Measurements from ENCODE around the gene FALEC. TPM values are rescaled to one million over a fixed set of nuclear protein-coding genes. Genes with fewer than 3 reads are reported as not detected.

The FALEC gene
- total RNA-seq, 1 donor from 2014 or later, result not detected

GRCh38 chr1:150552911-150553289 is 37.3 kb downstream of the FALEC start:
- Mint-ChIP-seq H3K9me3 (no peaks in the 10 kb centered on the region), H3K27me3 (peaks cover 3% of the 10 kb centered on the region), H3K27ac (no peak overlapping the region), H3K4me1 (peaks cover 24% of the 10 kb centered on the region), H3K4me3 (no peak overlapping the region), H3K36me3 (ENCODE audit: low read depth) (peaks cover 2% of the 10 kb centered on the region)
- intact Hi-C loops (cut with micrococcal nuclease), result loop anchor here (5.0 kb wide), 1 partner anchor 91 kb away; no protein-coding TSS in a partner anchor
- no peak for DNase-seq

GRCh38 chr1:150553392-150554085 is 38.0 kb downstream of the FALEC start:
- Mint-ChIP-seq H3K27me3 (peaks cover 3% of the 10 kb centered on the region), H3K4me1 (peaks cover 23% of the 10 kb centered on the region)
- DNase-seq, result no peak

GRCh38 chr1:150554086-150554452 is 38.5 kb downstream of the FALEC start:
- intact Hi-C loops (cut with micrococcal nuclease), result loop anchor here (5.0 kb wide), 1 partner anchor 92 kb away; no protein-coding TSS in a partner anchor
- no peak overlapping the region for H3K27ac Mint-ChIP-seq

More at GRCh38 chr1:150553392-150554085, 38.0 kb downstream of the FALEC start:
- Mint-ChIP-seq H3K9me3 (no peaks in the 10 kb centered on the region), H3K36me3 (ENCODE audit: low read depth) (peaks cover 2% of the 10 kb centered on the region), H3K27ac (no peak overlapping the region), H3K4me3 (no peak overlapping the region)
- intact Hi-C loops (cut with micrococcal nuclease), result loop anchor here (5.0 kb wide), 1 partner anchor 91 kb away; no protein-coding TSS in a partner anchor

GRCh38 chr1:150555198-150555970 is 39.8 kb downstream of the FALEC start:
- no peak for DNase-seq
- peaks cover 2% of the 10 kb centered on the region for H3K36me3 Mint-ChIP-seq (ENCODE audit: low read depth)
- H3K9me3 Mint-ChIP-seq, result no peaks in the 10 kb centered on the region
- H3K27me3 Mint-ChIP-seq, result no peaks in the 10 kb centered on the region
- intact Hi-C loops (cut with micrococcal nuclease), result no loop called here
- H3K4me1 Mint-ChIP-seq, result peaks cover 28% of the 10 kb centered on the region
- H3K4me3 Mint-ChIP-seq, result no peak overlapping the region
- H3K27ac Mint-ChIP-seq, result no peak overlapping the region

More at GRCh38 chr1:150554086-150554452, 38.5 kb downstream of the FALEC start:
- no peak overlapping the region for H3K4me3 Mint-ChIP-seq
- no peak for DNase-seq
- peaks cover 2% of the 10 kb centered on the region for H3K36me3 Mint-ChIP-seq (ENCODE audit: low read depth)
- no peaks in the 10 kb centered on the region for H3K9me3 Mint-ChIP-seq
- H3K27me3 Mint-ChIP-seq, result peaks cover 3% of the 10 kb centered on the region
- H3K4me1 Mint-ChIP-seq, result peaks cover 22% of the 10 kb centered on the region

GRCh38 chr1:150555971-150556865 is 40.7 kb downstream of the FALEC start:
- Mint-ChIP-seq H3K27me3 (no peaks in the 10 kb centered on the region), H3K9me3 (no peaks in the 10 kb centered on the region), H3K4me1 (peaks cover 28% of the 10 kb centered on the region), H3K36me3 (ENCODE audit: low read depth) (peaks cover 2% of the 10 kb centered on the region), H3K4me3 (no peak overlapping the region), H3K27ac (peak overlapping the region; percentile 29)
- intact Hi-C loops (cut with micrococcal nuclease), result no loop called here
- DNase-seq, result no peak

GRCh38 chr1:150557065-150557600 is 41.6 kb downstream of the FALEC start:
- intact Hi-C loops (cut with micrococcal nuclease), result no loop called here
- H3K9me3 Mint-ChIP-seq, result no peaks in the 10 kb centered on the region
- no peaks in the 10 kb centered on the region for H3K27me3 Mint-ChIP-seq
- H3K36me3 Mint-ChIP-seq (ENCODE audit: low read depth), result peaks cover 2% of the 10 kb centered on the region
- peaks cover 26% of the 10 kb centered on the region for H3K4me1 Mint-ChIP-seq
- no peak for DNase-seq
- no peak overlapping the region for H3K4me3 Mint-ChIP-seq
- H3K27ac Mint-ChIP-seq, result no peak overlapping the region

- H3K36me3 Mint-ChIP-seq (ENCODE audit: low read depth), result peaks cover 2% of the 10 kb centered on the region
- intact Hi-C loops (cut with micrococcal nuclease), result no loop called here
- H3K27me3 Mint-ChIP-seq, result no peaks in the 10 kb centered on the region
- H3K9me3 Mint-ChIP-seq, result no peaks in the 10 kb centered on the region
- DNase-seq, result no peak
- no peak overlapping the region for H3K4me3 Mint-ChIP-seq
- H3K4me1 Mint-ChIP-seq, result peaks cover 26% of the 10 kb centered on the region
- H3K27ac Mint-ChIP-seq, result no peak overlapping the region
These were observed 42.3 kb downstream of the FALEC start for GRCh38 chr1:150557813-150558212.

- H3K27me3 Mint-ChIP-seq, result no peaks in the 10 kb centered on the region
These were observed 42.8 kb downstream of the FALEC start for GRCh38 chr1:150558303-150558704.

GRCh38 chr1:150558761-150559655 is 43.5 kb downstream of the FALEC start:
- Mint-ChIP-seq H3K4me1 (peaks cover 37% of the 10 kb centered on the region), H3K9me3 (no peaks in the 10 kb centered on the region), H3K4me3 (no peak overlapping the region), H3K27me3 (no peaks in the 10 kb centered on the region), H3K27ac (no peak overlapping the region), H3K36me3 (ENCODE audit: low read depth) (peaks cover 2% of the 10 kb centered on the region)
- intact Hi-C loops (cut with micrococcal nuclease), result no loop called here
- DNase-seq, result peak; percentile 57

More at GRCh38 chr1:150558303-150558704, 42.8 kb downstream of the FALEC start:
- no peak overlapping the region for H3K4me3 Mint-ChIP-seq
- DNase-seq, result peak; percentile 57
- peaks cover 2% of the 10 kb centered on the region for H3K36me3 Mint-ChIP-seq (ENCODE audit: low read depth)
- no peak overlapping the region for H3K27ac Mint-ChIP-seq
- peaks cover 30% of the 10 kb centered on the region for H3K4me1 Mint-ChIP-seq
- no peaks in the 10 kb centered on the region for H3K9me3 Mint-ChIP-seq
- intact Hi-C loops (cut with micrococcal nuclease), result no loop called here

GRCh38 chr1:150559656-150560010 is 44.1 kb downstream of the FALEC start:
- peaks cover 4% of the 10 kb centered on the region for H3K36me3 Mint-ChIP-seq (ENCODE audit: low read depth)
- DNase-seq, result no peak
- no peaks in the 10 kb centered on the region for H3K9me3 Mint-ChIP-seq
- no peak overlapping the region for H3K4me3 Mint-ChIP-seq
- peaks cover 40% of the 10 kb centered on the region for H3K4me1 Mint-ChIP-seq
- no peaks in the 10 kb centered on the region for H3K27me3 Mint-ChIP-seq
- H3K27ac Mint-ChIP-seq, result no peak overlapping the region
- intact Hi-C loops (cut with micrococcal nuclease), result loop anchor here (2.0 to 10.0 kb wide), 9 partner anchors 61 to 598 kb away; partner anchors contain the start of genes ANP32E, ARNT, CDC42SE1 and CTSS

GRCh38 chr1:150560011-150560438 is 44.5 kb downstream of the FALEC start:
- intact Hi-C loops (cut with micrococcal nuclease), result loop anchor here (2.0 to 10.0 kb wide), 9 partner anchors 61 to 597 kb away; partner anchors contain the start of genes ANP32E, ARNT, CDC42SE1 and CTSS
- no peaks in the 10 kb centered on the region for H3K9me3 Mint-ChIP-seq
- no peaks in the 10 kb centered on the region for H3K27me3 Mint-ChIP-seq
- DNase-seq, result peak; percentile 94
- H3K4me3 Mint-ChIP-seq, result peak overlapping the region; percentile 95
- H3K36me3 Mint-ChIP-seq (ENCODE audit: low read depth), result peaks cover 7% of the 10 kb centered on the region
- H3K4me1 Mint-ChIP-seq, result peaks cover 44% of the 10 kb centered on the region
- peak overlapping the region; percentile 100 for H3K27ac Mint-ChIP-seq

GRCh38 chr1:150560576-150561253 is 45.2 kb downstream of the FALEC start:
- H3K4me3 Mint-ChIP-seq, result peak overlapping the region; percentile 95
- peak overlapping the region; percentile 100 for H3K27ac Mint-ChIP-seq
- intact Hi-C loops (cut with micrococcal nuclease), result loop anchor here (2.0 to 10.0 kb wide), 9 partner anchors 60 to 597 kb away; partner anchors contain the start of genes ANP32E, ARNT, CDC42SE1 and CTSS
- no peaks in the 10 kb centered on the region for H3K27me3 Mint-ChIP-seq
- DNase-seq, result peak; percentile 96
- H3K9me3 Mint-ChIP-seq, result no peaks in the 10 kb centered on the region
- peaks cover 6% of the 10 kb centered on the region for H3K36me3 Mint-ChIP-seq (ENCODE audit: low read depth)
- H3K4me1 Mint-ChIP-seq, result peaks cover 46% of the 10 kb centered on the region
